GM23338 (cell line): Measurements from ENCODE around the gene GPR176. TPM values are rescaled to one million over a fixed set of nuclear protein-coding genes. Genes with fewer than 3 reads are reported as not detected.
A peak's percentile ranks its signal among the peaks of the same experiment; 100 is the strongest.

Experiments used
- ATAC-seq: fragments of 200-7000 bp; cut with Tn5 transposase; 3 replicates; pipeline ENCODE4 v1.9.1; 2020
- DNase-seq: peaks from one replicate; pipeline ENCODE4 v3.0.0-alpha.2; 2015; ENCODE audit warnings: low spot score
- H2AFZ ChIP-seq: fragments of 200-600 bp; sonication (generic); 2 replicates; pipeline ENCODE4 v1.8.0; 2016; ENCODE audit warnings: antibody characterized with exemption, mild to moderate bottlenecking, moderate library complexity
- H3F3A ChIP-seq: fragments of 200-600 bp; sonication (generic); replicated peaks from 2 replicates; pipeline ENCODE4 v1.8.0; 2017; ENCODE audit warnings: antibody characterized with exemption, mixed run types, low read depth
- H3K27ac ChIP-seq: fragments of 200-600 bp; sonication (generic); 2 replicates; pipeline ENCODE4 v1.6.1; 2016; ENCODE audit warnings: low read depth
- H3K27me3 ChIP-seq: fragments of 200-600 bp; sonication (generic); 2 replicates; pipeline ENCODE4 v1.8.0; 2016; ENCODE audit warnings: mild to moderate bottlenecking, mixed run types, moderate library complexity; ENCODE audit not compliant: insufficient read depth
- H3K36me3 ChIP-seq: fragments of 200-600 bp; sonication (generic); 2 replicates; pipeline ENCODE4 v1.8.0; 2016; ENCODE audit warnings: mild to moderate bottlenecking; ENCODE audit not compliant: insufficient read depth
- H3K4me1 ChIP-seq: fragments of 200-600 bp; sonication (generic); 2 replicates; pipeline ENCODE4 v1.8.0; 2016; ENCODE audit warnings: mild to moderate bottlenecking, moderate library complexity; ENCODE audit not compliant: insufficient read depth
- H3K4me2 ChIP-seq: fragments of 200-600 bp; sonication (generic); 2 replicates; pipeline ENCODE4 v1.7.1; 2017; ENCODE audit warnings: mixed run types
- H3K4me3 ChIP-seq: fragments of 200-600 bp; sonication (generic); 2 replicates; pipeline ENCODE4 v1.6.1; 2016; ENCODE audit warnings: mixed run types
- H3K79me2 ChIP-seq: fragments of 200-600 bp; sonication (generic); replicated peaks from 2 replicates; pipeline ENCODE4 v1.8.0; 2017; ENCODE audit warnings: mild to moderate bottlenecking; ENCODE audit not compliant: insufficient read depth
- H3K9me2 ChIP-seq: fragments of 200-600 bp; sonication (generic); 2 replicates; pipeline ENCODE4 v1.8.0; 2017; ENCODE audit not compliant: insufficient read depth
- H4K20me1 ChIP-seq: fragments of 200-600 bp; sonication (generic); replicated peaks from 2 replicates; pipeline ENCODE4 v1.8.0; 2017; ENCODE audit warnings: mild to moderate bottlenecking; ENCODE audit not compliant: insufficient read depth
- H3K27ac Mint-ChIP-seq: 2 replicates; pipeline ENCODE4 v1.8.0; 2020; ENCODE audit warnings: inconsistent platforms, mild to moderate bottlenecking, moderate library complexity, mixed read lengths
- H3K27me3 Mint-ChIP-seq: 3 replicates; pipeline ENCODE4 v1.8.0; 2022; ENCODE audit warnings: low read depth, mild to moderate bottlenecking, moderate library complexity, mixed read lengths, inconsistent platforms; ENCODE audit not compliant: insufficient read depth, poor library complexity
- H3K36me3 Mint-ChIP-seq: 3 replicates; pipeline ENCODE4 v1.8.0; 2021; ENCODE audit warnings: low read depth, mild to moderate bottlenecking, inconsistent platforms, moderate library complexity, mixed read lengths
- H3K4me1 Mint-ChIP-seq: 3 replicates; pipeline ENCODE4 v1.8.0; 2020; ENCODE audit warnings: mild to moderate bottlenecking, inconsistent platforms, mixed read lengths
- H3K4me3 Mint-ChIP-seq: 3 replicates; pipeline ENCODE4 v1.8.0; 2021; ENCODE audit warnings: moderate library complexity, mild to moderate bottlenecking, inconsistent platforms, mixed read lengths
- H3K9me3 Mint-ChIP-seq: 3 replicates; pipeline ENCODE4 v1.8.0; 2020; ENCODE audit warnings: moderate library complexity, mild to moderate bottlenecking, inconsistent platforms, mixed read lengths
- CREB1 ChIP-seq: fragments of 250-450 bp; sonication (Bioruptor Pico); IDR thresholded peaks from 2 replicates; pipeline ENCODE4 v1.5.0; 2020; ENCODE audit warnings: low read depth, mild to moderate bottlenecking, moderate library complexity
- CTCF ChIP-seq, 2 experiments: fragments of 200-600 bp in 1 of 2; sonication (generic) in 1 of 2; conservative IDR thresholded peaks; 2 replicates each; pipeline versions ENCODE4 v1.5.1 to v1.6.1; 2016 to 2017; ENCODE audit warnings: antibody characterized with exemption in 2 of 2, low read depth in 2 of 2, mild to moderate bottlenecking in 2 of 2, moderate library complexity in 1 of 2
- ETS1 ChIP-seq: IDR thresholded peaks from 2 replicates; pipeline ENCODE4 v1.6.1; 2016; ENCODE audit warnings: antibody characterized with exemption
- EZH2 ChIP-seq: fragments of 200-600 bp; sonication (generic); IDR thresholded peaks from one replicate; pipeline ENCODE4 v1.8.0; 2017; ENCODE audit warnings: antibody characterized with exemption, mild to moderate bottlenecking, low read depth; ENCODE audit not compliant: unreplicated experiment
- EZH2phosphoT487 ChIP-seq: fragments of 200-600 bp; sonication (generic); IDR thresholded peaks from one replicate; pipeline ENCODE4 v1.8.1; 2018; ENCODE audit warnings: antibody characterized with exemption; ENCODE audit not compliant: unreplicated experiment
- JUNB ChIP-seq: IDR thresholded peaks from one replicate; pipeline ENCODE4 v1.6.1; 2016; ENCODE audit warnings: antibody characterized with exemption; ENCODE audit not compliant: unreplicated experiment
- NANOG ChIP-seq: IDR thresholded peaks from 2 replicates; pipeline ENCODE4 v1.6.1; 2016; ENCODE audit warnings: antibody characterized with exemption, borderline replicate concordance
- POLR2AphosphoS5 ChIP-seq: IDR thresholded peaks from 2 replicates; pipeline ENCODE4 v1.6.1; 2016; ENCODE audit warnings: antibody characterized with exemption, low read depth
- STAT1 ChIP-seq: IDR thresholded peaks from one replicate; pipeline ENCODE4 v1.6.1; 2016; ENCODE audit warnings: antibody characterized with exemption; ENCODE audit not compliant: unreplicated experiment
- ZNF114 ChIP-seq: fragments of 250-450 bp; sonication (Bioruptor Pico); IDR thresholded peaks from 2 replicates; pipeline ENCODE4 v1.5.0; 2020; ENCODE audit warnings: mild to moderate bottlenecking, moderate library complexity
- ZNF331 ChIP-seq: fragments of 250-450 bp; sonication (Bioruptor Pico); IDR thresholded peaks from 2 replicates; pipeline ENCODE4 v1.5.0; 2020; ENCODE audit warnings: low read depth, mild to moderate bottlenecking, moderate library complexity
- polyA plus RNA-seq: library from polyadenylated mRNA; unstranded; fragments of >200 nt; fragmentation: Nextera tagmentation; extraction: Ambion mirVana; gene quantifications from 2 replicates; pipeline ENCODE4 v1.2.1, GENCODE V29; 2016
- total RNA-seq: library from RNA; depleted of rRNA; stranded (reverse); fragments of >200 nt; shearing (Covaris generic); gene quantifications from 2 replicates; pipeline ENCODE4 v1.2.3, GENCODE V29; 2014
- TF ChIP-seq, protein P1 (sequence below): fragments of 250-450 bp; sonication (Bioruptor Pico); IDR thresholded peaks from 2 replicates; pipeline ENCODE4 v1.5.0; 2020; ENCODE audit warnings: mild to moderate bottlenecking, moderate library complexity
- TF ChIP-seq, protein P2 (sequence below): IDR thresholded peaks from one replicate; pipeline ENCODE4 v1.6.1; 2018; ENCODE audit warnings: antibody characterized with exemption; ENCODE audit not compliant: unreplicated experiment

The GPR176 gene
- total and polyA plus RNA-seq, 2 experiments from 2014 or later = 60.0 to 248 TPM

GRCh38 chr15:39882602-39883001 is 37.5 kb downstream of the GPR176 start:
- ATAC-seq (no peak), DNase-seq (no peak)
- Mint-ChIP-seq H3K9me3 (no peaks in the 10 kb centered on the region; the same call in 2 of the 3 replicates), H3K36me3 (peaks cover 46% of the 10 kb centered on the region; the same call in 2 of the 3 replicates), H3K27ac (0 out of 2 replicates have a peak overlapping the region, but pooled peaks have one; percentile 6), H3K4me1 (peaks cover 44% of the 10 kb centered on the region), H3K27me3 (peaks cover 8% of the 10 kb centered on the region), H3K4me3 (no peak overlapping the region)
- 0 out of 2 replicates have a peak, but pooled peaks cover 3% of the 10 kb centered on the region for H3F3A ChIP-seq
- no peak overlapping the region for H3K4me3 ChIP-seq
- no peaks in the 10 kb centered on the region for H4K20me1 ChIP-seq
- no peak overlapping the region for H3K27ac ChIP-seq
- H3K4me2 ChIP-seq = no peak overlapping the region
- no peak overlapping the region for H2AFZ ChIP-seq
- peaks cover 83% of the 10 kb centered on the region for H3K79me2 ChIP-seq
- TF ChIP-seq NANOG = no peak
- TF ChIP-seq STAT1 = no peak
- no peak for TF ChIP-seq EZH2phosphoT487
- no peak for TF ChIP-seq ETS1
- no peak for TF ChIP-seq EZH2
- no peak for TF ChIP-seq CREB1 (CRISPR knock-in tag)
- TF ChIP-seq CTCF (conservative IDR thresholded peaks at IDR 0.05; ENCODE audit: low read depth in 2 of 2) = no peak
- no peak for TF ChIP-seq POLR2AphosphoS5
- no peak for TF ChIP-seq ZNF114 (CRISPR knock-in tag)
- TF ChIP-seq JUNB = no peak
- TF ChIP-seq, protein P1, sequence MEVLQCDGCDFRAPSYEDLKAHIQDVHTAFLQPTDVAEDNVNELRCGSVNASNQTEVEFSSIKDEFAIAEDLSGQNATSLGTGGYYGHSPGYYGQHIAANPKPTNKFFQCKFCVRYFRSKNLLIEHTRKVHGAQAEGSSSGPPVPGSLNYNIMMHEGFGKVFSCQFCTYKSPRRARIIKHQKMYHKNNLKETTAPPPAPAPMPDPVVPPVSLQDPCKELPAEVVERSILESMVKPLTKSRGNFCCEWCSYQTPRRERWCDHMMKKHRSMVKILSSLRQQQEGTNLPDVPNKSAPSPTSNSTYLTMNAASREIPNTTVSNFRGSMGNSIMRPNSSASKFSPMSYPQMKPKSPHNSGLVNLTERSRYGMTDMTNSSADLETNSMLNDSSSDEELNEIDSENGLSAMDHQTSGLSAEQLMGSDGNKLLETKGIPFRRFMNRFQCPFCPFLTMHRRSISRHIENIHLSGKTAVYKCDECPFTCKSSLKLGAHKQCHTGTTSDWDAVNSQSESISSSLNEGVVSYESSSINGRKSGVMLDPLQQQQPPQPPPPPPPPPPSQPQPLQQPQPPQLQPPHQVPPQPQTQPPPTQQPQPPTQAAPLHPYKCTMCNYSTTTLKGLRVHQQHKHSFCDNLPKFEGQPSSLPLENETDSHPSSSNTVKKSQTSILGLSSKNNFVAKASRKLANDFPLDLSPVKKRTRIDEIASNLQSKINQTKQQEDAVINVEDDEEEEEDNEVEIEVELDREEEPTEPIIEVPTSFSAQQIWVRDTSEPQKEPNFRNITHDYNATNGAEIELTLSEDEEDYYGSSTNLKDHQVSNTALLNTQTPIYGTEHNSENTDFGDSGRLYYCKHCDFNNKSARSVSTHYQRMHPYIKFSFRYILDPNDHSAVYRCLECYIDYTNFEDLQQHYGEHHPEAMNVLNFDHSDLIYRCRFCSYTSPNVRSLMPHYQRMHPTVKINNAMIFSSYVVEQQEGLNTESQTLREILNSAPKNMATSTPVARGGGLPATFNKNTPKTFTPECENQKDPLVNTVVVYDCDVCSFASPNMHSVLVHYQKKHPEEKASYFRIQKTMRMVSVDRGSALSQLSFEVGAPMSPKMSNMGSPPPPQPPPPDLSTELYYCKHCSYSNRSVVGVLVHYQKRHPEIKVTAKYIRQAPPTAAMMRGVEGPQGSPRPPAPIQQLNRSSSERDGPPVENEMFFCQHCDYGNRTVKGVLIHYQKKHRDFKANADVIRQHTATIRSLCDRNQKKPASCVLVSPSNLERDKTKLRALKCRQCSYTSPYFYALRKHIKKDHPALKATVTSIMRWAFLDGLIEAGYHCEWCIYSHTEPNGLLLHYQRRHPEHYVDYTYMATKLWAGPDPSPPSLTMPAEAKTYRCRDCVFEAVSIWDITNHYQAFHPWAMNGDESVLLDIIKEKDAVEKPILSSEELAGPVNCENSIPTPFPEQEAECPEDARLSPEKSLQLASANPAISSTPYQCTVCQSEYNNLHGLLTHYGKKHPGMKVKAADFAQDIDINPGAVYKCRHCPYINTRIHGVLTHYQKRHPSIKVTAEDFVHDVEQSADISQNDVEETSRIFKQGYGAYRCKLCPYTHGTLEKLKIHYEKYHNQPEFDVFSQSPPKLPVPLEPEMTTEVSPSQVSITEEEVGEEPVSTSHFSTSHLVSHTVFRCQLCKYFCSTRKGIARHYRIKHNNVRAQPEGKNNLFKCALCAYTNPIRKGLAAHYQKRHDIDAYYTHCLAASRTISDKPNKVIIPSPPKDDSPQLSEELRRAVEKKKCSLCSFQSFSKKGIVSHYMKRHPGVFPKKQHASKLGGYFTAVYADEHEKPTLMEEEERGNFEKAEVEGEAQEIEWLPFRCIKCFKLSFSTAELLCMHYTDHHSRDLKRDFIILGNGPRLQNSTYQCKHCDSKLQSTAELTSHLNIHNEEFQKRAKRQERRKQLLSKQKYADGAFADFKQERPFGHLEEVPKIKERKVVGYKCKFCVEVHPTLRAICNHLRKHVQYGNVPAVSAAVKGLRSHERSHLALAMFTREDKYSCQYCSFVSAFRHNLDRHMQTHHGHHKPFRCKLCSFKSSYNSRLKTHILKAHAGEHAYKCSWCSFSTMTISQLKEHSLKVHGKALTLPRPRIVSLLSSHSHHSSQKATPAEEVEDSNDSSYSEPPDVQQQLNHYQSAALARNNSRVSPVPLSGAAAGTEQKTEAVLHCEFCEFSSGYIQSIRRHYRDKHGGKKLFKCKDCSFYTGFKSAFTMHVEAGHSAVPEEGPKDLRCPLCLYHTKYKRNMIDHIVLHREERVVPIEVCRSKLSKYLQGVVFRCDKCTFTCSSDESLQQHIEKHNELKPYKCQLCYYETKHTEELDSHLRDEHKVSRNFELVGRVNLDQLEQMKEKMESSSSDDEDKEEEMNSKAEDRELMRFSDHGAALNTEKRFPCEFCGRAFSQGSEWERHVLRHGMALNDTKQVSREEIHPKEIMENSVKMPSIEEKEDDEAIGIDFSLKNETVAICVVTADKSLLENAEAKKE (CRISPR knock-in tag) = no peak
- TF ChIP-seq, protein P2, sequence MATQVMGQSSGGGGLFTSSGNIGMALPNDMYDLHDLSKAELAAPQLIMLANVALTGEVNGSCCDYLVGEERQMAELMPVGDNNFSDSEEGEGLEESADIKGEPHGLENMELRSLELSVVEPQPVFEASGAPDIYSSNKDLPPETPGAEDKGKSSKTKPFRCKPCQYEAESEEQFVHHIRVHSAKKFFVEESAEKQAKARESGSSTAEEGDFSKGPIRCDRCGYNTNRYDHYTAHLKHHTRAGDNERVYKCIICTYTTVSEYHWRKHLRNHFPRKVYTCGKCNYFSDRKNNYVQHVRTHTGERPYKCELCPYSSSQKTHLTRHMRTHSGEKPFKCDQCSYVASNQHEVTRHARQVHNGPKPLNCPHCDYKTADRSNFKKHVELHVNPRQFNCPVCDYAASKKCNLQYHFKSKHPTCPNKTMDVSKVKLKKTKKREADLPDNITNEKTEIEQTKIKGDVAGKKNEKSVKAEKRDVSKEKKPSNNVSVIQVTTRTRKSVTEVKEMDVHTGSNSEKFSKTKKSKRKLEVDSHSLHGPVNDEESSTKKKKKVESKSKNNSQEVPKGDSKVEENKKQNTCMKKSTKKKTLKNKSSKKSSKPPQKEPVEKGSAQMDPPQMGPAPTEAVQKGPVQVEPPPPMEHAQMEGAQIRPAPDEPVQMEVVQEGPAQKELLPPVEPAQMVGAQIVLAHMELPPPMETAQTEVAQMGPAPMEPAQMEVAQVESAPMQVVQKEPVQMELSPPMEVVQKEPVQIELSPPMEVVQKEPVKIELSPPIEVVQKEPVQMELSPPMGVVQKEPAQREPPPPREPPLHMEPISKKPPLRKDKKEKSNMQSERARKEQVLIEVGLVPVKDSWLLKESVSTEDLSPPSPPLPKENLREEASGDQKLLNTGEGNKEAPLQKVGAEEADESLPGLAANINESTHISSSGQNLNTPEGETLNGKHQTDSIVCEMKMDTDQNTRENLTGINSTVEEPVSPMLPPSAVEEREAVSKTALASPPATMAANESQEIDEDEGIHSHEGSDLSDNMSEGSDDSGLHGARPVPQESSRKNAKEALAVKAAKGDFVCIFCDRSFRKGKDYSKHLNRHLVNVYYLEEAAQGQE = no peak
- TF ChIP-seq ZNF331 = no peak
- H3K9me2 ChIP-seq = no peaks in the 10 kb centered on the region; the same call in 1 of the 2 replicates
- no peaks in the 10 kb centered on the region for H3K27me3 ChIP-seq
- H3K4me1 ChIP-seq = peaks cover 51% of the 10 kb centered on the region
- no peaks in the 10 kb centered on the region for H3K36me3 ChIP-seq
